GM04503 (cell line): ENCODE results near the gene ARHGAP19.

Experiments
- DNase-seq: peaks from one replicate; pipeline ENCODE4 v3.0.0-alpha.2; 2012; ENCODE audit warnings: low read depth

ARHGAP19 gene, protein sequence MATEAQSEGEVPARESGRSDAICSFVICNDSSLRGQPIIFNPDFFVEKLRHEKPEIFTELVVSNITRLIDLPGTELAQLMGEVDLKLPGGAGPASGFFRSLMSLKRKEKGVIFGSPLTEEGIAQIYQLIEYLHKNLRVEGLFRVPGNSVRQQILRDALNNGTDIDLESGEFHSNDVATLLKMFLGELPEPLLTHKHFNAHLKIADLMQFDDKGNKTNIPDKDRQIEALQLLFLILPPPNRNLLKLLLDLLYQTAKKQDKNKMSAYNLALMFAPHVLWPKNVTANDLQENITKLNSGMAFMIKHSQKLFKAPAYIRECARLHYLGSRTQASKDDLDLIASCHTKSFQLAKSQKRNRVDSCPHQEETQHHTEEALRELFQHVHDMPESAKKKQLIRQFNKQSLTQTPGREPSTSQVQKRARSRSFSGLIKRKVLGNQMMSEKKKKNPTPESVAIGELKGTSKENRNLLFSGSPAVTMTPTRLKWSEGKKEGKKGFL

DNA sequence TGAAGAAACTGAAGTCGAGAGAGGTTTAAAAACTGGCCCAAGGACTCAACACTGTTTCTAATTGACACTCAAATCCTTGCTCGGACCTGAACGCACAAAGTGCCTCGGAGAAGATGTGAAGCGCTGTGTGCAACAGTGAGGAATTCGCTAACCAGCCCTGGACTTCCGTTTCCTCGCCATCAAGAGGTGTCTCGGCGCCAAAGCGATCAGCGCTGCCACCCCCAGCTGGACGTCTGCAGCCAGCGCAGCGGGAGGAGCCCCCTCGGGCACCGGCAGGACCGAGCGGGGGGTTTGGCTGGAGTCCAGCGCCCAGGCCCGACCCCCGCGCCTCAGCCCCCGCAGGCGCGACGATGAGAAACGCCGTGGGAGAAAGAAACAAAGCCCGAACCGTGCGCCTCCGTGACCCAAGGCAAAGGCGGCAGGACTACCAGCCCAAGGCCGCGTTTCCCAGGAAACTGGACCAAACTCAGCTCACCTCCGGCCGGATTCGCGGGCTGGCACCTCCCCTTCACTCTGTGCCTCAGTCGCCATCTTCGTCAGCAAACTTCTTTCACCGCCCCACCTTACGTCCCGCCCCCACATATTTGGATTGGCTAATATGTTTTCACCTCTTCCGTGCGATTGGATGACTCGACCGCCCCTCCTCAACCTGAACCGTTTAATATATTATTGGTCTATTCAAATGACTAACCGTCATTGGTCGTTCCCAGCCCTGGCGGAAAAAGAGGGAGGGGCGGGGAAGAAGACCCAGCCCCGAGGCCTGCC lies at the start of gene ARHGAP19:
TSS of gene ARHGAP19 (minus strand) at position 541 of the 765 bp plus-strand sequence. CDS start at position 531, 10 bp downstream.
- DNase-seq, result peak; percentile 95

DNA sequence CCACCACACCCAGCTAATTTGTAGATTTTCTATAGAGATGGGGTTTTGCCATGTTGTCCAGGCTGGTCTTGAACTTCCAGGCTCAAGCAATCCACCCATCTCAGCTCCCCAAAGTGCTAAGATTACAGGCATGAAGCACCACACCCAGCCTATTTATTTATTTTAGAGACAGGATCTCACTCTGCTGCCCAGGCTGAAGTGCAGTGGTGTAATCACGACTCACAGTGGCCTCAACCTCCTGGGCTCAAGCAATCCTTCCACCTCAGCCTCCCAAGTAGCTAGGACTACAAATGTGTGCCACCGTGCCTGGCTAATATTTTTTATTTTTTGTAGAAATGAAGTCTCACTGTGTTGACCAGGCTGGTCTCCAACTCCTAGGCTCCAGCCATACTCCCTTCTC lies 49.0 kb upstream of the ARHGAP19 start:
- no peak for DNase-seq

DNA sequence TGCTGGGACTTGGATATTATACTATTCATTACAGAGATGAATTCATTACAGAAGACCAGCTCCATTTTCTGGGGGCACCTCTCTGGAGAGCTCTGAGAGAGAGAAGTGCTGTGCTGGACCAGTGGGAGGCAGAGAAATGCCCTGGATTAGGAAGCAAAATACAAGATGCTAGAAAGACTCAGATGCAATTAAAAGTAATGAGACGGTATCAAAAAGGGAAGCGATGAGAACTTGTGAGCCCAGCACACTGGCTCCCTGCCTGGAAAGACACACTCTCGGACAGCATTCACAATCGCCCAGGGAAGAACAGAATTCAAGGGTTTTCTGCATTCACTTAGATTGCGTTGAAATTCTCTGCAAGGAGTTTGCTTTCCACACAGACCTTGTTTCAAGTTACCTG lies 45.6 kb upstream of the ARHGAP19 start:
- DNase-seq, result no peak

DNA sequence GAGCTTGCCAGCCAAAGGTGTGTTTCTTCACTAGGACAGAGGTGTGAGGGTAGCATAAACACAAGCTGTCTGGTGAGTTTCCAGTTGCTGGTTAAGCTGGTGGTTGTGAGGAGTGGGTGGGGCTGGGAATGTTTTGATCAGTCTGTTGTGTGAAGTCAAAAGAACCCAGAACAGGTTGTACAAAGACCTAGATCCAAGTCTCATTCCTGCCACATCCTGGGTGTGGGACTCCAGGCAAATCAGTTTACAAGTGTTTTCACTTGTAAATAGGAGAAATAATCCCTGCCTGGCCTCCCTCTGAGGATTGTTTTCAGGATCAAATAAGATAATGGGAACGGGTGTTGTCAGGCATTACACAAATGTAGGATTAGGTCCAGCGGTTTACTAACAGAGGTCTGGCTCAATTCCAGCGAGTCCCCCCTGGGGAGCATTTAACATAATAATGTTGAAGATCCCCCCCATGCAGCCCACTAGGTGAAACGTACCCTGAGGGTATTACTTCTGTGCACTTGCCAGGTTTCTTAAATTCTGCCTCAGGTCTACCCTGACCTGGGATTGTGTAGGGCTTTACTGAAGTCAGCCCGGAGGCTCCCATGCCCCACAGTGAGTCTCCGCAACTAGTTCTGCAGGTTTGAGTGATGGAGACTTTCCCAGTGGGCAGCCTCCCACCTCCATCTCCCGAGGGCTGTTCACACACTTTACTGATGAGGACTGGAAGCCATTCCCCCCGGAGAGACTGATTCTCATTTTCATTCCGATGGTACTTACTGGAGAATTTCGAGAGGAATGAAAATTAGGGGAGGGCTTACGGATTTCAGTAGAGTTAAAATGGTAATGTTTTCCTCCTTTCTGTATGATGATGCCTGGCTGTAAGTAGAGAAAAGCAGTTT lies 44.8 kb upstream of the ARHGAP19 start:
- no peak for DNase-seq

DNA sequence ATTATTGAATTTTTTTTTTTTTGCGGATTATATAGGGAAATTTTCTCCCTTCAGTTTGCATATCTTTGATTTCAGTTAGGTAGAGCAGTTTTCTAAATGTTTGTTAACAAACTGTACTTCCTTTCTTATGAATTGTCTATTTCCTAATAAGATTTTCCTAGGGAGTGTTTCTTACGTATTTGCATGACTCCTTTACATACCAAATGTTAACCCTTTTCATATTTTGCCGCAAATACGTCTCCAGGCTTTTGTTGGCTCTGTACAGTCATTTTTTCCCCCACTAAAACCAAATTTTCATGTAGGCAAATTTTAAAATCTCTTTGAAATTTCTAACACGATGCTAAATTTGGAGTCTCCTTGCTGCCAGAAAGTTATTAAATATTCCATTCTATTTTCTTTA lies 44.0 kb upstream of the ARHGAP19 start:
- no peak for DNase-seq

DNA sequence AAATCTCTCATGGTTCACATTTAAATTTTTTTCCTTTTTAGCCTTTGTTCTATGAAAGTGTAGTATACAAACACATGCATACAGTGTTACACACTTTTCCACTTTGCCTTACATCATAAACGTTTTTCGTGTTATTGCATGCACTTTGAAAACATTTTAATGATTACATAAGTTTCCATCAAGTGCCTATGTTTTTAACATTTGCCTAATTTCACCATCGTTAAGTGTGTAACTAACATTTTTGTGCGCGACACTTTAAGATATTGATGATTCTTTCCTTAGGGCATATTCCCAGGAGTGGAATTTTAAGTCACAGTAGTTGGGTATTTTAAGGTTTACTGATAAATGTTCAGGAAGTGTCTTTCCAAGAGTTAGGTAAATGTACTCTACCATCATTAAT lies 43.6 kb upstream of the ARHGAP19 start:
- DNase-seq, result no peak

DNA sequence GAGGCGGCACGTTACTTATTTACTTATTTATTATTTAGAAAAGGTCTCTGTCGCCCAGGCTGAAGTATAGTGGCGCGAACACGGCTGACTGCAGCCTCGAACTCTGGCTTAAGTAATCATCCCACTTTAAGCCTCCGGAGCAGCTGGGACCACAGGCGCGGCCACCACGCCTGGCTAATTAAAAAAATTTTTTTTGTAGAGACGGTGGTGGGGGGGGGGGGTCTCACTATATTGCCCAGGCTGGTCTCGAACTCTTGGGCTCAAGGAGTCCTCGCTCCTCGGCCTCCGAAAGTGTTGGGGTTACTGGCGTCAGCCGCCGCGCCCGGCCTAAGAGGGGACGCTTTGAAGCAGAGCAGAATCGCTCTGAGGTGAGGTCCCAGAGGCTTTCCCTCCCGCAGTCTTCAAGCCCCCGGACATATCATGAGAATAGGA lies 42.8 kb upstream of the ARHGAP19 start:
- DNase-seq, result no peak

DNA sequence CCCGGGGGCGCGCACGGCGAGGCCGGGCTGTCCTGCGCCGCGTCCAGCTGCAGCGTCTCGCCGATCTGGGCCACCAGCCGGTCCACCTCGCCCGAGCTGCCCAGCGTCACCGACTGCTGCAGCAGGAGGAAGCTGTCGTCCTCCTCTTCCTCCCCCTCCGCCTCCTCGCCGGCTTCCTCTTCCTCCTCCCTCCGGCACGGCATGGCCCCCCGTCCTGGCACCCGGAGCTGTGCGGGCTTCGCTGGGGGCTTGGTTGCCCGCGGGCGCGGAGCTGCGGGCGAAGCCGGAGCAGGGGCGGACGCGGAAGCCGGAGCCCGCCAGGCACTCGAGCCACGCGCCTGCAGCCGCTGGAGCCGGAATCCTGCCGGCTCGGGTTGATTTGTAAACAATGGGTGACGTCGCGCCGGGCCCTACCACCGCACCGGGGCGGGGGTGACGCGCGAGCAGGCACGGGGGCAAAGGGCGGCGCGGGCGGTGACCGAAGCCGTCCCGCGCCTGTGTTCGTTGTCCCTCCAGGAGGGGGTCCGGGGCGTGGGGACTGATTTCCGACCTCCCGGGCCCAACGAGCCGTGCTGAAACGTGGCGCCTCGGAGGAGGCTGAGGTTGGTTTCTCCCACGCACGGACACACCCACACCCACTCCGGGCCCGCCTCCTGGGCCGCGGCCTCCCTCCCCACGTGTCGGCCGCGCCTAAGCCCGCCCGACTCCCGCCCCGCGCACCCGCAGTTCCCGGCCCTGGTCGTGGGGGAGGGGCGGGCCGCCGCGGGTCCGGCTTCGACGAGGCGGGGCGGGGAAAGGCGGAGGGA lies 42.1 kb upstream of the ARHGAP19 start, which contains the start of gene FRAT2:
TSS of gene FRAT2 (minus strand) at position 360 of the 806 bp plus-strand sequence. CDS start at position 203, 157 bp downstream.
- peak; percentile 37 for DNase-seq

DNA sequence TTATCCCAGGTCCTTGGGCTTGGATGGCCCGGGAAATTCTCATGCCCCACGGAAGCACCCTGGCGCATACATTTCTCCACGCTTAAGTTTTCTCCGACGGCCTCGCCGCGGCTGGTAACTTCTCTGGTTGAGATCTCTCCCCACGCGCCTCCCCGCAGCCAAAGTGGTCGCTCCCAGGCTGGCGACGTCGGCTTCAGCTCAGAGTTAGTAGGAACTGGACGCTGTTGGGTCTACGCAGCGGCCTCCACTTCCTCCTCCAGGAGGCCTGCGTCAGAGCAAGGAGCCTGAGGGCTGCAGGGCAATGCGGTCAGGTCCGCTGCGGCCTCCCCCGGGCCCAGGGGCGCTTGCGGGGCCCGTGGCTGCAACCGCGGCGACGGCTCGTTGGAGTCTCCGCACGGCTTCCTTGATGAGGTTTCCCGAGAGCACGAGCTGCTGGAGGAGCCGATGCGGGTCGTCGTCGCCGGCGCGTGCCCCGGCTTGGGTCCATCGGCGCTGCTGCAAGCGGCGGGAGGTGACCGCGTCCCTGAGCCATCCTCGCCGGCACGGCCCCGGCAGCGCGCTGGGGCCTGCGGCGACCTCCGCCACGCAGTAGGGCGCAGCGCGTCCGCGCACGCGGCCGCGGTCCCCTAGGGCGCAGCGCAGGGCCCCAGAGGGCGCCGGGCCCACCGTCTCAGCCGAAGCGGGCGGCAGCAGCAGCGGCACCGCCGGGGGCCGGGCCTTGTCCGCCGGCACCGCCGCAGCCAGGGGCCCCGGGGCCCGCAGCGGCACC lies 41.3 kb upstream of the ARHGAP19 start:
- DNase-seq, result no peak

DNA sequence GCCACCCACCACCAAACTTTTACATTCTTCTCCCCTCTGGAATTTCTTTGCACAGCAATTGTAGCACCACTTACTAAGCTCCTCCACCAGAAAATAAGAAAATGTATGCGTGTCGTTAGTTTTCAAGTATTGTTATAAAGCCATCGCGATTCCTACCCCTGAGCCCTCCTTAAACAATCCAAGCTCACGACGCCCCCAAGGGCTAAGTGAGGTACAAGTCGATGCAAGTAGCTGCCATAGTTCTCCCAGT lies 40.8 kb upstream of the ARHGAP19 start:
- no peak for DNase-seq

DNA sequence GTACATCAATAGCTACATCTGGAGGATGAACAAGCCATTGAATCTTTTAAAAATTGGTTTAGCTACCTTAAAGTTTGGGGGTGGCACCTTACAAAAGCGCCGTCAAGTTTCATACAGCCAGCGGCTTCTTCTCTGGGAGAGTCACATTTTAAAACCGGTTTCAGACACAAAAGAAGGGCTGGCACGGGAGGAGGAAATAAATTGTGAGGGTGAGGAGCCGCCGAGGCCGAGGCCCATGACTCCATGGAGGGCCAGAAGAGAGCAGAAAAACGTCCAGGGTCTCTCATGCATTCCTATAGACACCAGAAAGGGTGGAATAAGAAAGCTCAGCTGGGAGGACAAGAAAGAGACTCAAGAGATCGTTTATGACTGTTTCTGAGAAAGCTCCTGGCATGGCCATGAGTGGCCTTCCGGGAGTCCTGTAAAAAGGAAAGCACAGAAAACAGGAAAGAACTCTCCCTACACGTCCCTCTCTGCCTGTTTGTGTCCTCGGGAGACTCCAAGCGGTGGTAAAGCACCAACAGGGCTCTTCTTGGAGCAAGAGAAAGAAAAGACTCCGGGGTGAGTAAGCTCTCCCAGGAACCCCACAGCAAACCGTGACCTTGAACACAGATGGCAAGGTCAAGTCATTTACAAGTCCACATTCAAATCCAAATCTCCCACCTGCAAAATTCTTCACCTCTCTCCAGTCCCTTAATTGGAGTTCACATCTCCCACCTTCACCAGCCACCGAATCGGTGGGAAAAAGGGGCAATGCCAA lies 40.3 kb upstream of the ARHGAP19 start:
- peak; percentile 67 for DNase-seq

DNA sequence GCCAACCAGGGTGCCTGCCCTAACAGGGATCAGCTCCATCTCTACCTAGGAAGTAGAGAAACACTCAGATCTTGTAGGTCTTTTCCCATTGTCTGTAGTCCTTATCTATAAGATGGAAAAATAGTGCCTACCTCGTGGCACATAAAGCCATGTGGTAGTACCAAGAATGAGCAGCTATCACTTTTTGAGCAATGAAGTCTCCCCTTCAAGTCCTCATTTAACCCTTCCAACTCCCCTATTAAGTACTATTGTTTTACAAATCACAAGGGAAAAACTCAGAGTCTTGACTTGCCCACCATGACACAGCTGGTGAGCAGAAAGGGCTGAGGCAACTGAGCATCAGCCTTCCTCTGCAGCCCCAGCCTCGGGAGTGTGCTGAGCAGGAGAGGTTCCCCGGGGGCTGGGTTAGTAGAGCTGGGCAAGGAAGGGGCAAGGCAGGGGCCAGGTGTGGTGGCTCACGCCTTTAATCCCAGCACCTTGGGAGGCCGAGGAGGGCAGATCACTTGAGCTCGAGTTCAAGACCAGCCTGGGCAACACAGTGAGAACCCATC lies 38.8 kb upstream of the ARHGAP19 start:
- DNase-seq, result no peak

DNA sequence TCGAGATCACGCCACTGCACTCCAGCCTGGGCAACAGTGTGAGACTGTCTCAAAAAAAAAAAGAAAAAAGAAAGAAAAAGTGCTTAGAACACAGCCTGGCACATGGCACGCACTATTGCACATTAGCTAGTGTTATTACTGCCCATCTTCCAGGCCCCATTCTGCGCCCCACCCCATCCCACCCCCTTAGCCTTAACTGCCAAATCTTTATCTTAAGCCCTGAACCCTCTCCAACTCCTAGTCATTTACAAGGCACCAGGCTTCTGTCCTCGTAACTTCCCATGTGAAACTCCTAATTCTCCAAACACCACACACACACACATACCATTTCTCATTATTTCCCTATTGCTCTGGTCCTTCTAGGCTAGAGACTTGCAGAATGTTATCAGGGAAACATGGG lies 37.3 kb upstream of the ARHGAP19 start:
- no peak for DNase-seq

DNA sequence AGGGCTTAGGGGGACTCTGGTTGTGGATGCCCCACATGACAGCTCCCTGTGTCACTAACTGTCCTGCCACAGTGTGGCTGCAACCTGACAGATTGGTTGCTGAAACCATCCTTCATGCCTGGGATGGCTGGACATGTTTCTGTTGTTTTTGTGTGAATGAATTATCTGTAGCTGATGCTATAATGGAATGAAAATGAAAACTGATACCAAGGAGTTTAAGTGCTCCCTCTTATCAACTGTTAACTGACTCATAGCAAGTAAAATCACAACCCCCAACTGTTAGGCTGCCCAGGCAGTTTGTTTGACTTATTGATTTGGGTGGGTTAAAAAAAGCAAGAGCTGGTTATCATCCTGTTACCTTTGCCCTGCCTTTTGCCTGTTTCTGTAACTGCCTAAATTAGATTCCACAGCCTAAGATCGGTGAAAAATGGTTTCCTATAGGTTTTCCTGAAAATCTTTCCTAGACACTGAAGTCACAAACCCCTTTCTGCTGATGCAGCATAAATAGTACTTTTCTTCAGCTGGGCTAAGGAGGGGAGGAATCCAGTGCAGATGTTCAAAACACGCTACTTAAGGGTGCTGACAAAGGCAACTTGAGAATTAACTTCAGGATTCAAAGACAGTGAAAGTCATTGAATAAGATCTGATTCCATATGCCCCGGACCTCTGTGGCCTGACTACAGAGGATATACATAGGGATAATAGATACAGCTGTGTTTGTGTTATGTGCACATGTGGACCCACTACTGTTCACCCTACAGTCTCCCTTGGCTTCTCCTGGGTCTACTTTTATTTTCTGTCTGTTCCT lies 36.4 kb upstream of the ARHGAP19 start:
- no peak for DNase-seq

DNA sequence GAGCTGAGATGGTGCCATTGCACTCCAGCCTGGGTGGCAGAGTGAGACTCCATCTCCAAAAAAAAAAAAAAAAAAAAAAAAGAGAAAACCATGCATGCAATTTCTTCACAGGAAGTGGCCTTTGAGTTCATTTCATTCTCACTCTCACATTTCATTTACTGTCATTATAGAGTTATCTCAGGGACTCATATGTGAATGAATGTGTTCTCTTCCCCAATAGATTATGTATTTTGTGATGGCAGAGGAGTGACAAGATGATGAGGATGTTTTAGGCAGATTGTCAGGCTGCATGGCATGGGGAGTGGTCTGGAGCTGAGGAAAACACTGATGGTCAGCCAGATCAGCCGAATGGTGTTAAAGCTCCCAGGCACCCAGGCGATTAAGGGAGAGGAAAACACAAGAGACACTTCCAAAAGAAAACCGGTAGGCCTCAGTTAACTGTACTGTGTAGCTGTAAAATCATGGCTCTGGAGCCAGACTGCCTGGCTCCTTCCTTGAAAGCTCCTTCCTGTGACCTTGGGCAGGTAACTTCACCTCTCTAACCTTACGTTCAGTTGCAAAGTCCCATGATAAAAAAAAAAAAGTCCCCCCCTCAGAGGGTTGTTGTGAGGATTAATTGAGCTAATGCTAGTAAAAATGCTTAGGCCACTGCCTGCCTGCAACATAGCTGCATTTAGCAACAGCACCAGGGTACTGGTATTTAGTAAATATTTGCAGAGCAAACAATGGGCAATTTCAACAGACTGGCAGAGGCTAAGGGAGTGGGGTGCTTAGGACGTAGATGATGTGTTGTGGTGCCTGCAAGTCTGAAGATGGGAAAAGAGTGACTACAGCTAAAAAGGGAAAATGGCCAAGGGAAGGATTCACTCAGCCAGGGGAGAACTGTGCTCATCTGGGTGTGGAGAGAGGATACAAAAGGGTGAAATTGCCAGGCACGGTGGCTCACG lies 35.2 kb upstream of the ARHGAP19 start:
- DNase-seq, result no peak

DNA sequence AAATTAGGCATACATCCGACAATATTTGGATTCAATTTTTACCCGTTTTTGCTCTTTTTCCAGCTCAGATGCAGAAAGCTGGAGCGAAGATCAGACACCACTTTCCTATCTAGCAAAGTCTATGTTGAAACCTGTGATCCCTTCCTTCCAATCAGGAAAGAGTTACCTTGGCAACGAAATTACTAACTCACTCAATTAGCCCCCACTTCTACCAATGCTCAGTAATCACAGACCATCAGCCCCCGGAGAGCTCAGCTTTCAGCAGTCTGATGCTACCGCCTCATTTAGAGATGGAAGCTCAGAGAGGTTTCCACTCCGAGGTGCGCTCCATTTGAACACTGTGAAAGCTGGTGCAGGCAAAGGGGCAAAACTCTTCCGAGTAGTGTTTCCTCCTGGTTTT lies 33.3 kb upstream of the ARHGAP19 start:
- DNase-seq, result no peak

DNA sequence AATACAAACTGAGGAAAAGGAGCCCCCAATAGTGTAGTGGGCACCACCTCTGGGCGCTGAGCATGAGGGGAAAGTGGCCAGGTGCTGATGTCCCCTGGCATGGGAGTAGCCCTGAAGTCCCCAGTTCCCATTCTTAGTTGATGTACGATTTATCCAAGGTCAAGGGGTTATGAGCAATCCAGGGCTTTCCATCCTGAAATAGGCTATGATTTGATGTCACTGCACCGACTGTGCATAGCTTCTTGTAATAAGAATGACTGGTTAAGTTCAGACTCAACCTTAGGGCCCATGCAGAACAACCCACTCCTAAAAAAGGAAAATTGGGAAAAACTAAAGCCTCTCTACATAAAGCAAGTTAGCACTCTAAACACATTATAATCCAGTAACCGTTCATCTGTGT lies 31.1 kb upstream of the ARHGAP19 start:
- no peak for DNase-seq

DNA sequence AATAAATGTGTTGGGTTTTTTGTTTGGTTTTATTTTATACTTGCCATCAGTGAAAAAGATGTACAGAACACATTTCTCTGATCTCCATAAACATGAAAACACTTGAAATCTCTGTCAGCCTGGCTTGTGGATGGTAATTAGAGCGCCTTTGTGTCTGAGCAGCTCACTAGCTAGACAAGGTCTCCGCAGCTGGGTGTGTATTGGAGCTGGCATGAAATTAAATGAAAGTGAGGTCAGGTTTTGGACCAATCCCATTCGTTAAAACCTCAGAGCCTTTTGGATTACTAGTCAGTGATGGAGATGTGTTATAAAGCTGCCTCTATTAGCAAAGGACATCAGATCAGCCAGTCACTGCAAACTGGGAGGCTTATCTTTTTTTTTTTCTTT lies 29.4 kb upstream of the ARHGAP19 start:
- DNase-seq, result no peak
